OCI-LY3 (cell line): ENCODE data around the gene MED9.

Experiments used
- CTCF ChIP-seq: fragments of 200-600, 300-600 bp; sonication (generic); IDR thresholded peaks from 2 replicates; pipeline ENCODE4 v1.5.1; 2014; ENCODE audit warnings: antibody characterized with exemption, low read length, low read depth
- EZH2phosphoT487 ChIP-seq: fragments of 200-600 bp; shearing (Covaris generic); IDR thresholded peaks from 2 replicates; pipeline ENCODE4 v1.6.1; 2018; ENCODE audit warnings: antibody characterized with exemption, mixed run types, low read depth

GRCh38 chr17:17485420-17485819 lies 8.6 kb downstream of the MED9 start:
- TF ChIP-seq CTCF (no peak), EZH2phosphoT487 (no peak)
